MM.1S (cell line): ENCODE data around the gene ZNF581.

ENCODE experiments used
- CTCF ChIP-seq: fragments of 300-600 bp; sonication (generic); IDR thresholded peaks from 2 replicates; pipeline ENCODE4 v1.5.1; 2016; ENCODE audit warnings: antibody characterized with exemption, low read length, mixed read lengths
- EZH2phosphoT487 ChIP-seq: fragments of 300-600 bp; sonication (generic); IDR thresholded peaks from 2 replicates; pipeline ENCODE4 v1.6.1; 2018; ENCODE audit warnings: antibody characterized with exemption, low read length

- TF ChIP-seq CTCF (no peak), EZH2phosphoT487 (no peak)
These were observed 30.1 kb upstream of the ZNF581 start for GRCh38 chr19:55613396-55613795.
